Kidney (tissue), 14 donors: ENCODE results near the gene RNF113B. TPM values are rescaled to one million over a fixed set of nuclear protein-coding genes. Genes with fewer than 3 reads are reported as not detected.

Experiments used
- DNase-seq, 5 donors: peaks; one replicate each; pipeline ENCODE4 v3.0.0-alpha.2; 2013 to 2020
- FAIRE-seq: peaks from 2 replicates; lab custom pipeline; 2012; peaks lifted over from hg19 to GRCh38; lab: Jason Lieb, UNC
- H3K27ac ChIP-seq, 2 donors: one replicate each; pipeline ENCODE4 v1.7.0; 2013; ENCODE audit warnings: low read depth in 2 of 2, low read length in 2 of 2, inconsistent platforms in 1 of 2
- H3K27me3 ChIP-seq: one replicate; pipeline ENCODE4 v1.7.1; 2013; ENCODE audit warnings: low read length, inconsistent platforms; ENCODE audit not compliant: control insufficient read depth, insufficient read depth
- H3K36me3 ChIP-seq, 3 donors: one replicate each; pipeline versions ENCODE4 v1.7.0 to v1.7.1; 2013; ENCODE audit warnings: low read length in 3 of 3, control low read depth in 1 of 3, inconsistent platforms in 1 of 3; ENCODE audit not compliant: insufficient read depth in 3 of 3, control insufficient read depth in 2 of 3
- H3K4me1 ChIP-seq, 3 donors: one replicate each; pipeline versions ENCODE4 v1.7.0 to v1.7.1; 2013; ENCODE audit warnings: low read length in 3 of 3, inconsistent platforms in 1 of 3, low read depth in 1 of 3; ENCODE audit not compliant: control insufficient read depth in 2 of 3, insufficient read depth in 2 of 3
- H3K4me3 ChIP-seq, 3 donors: one replicate each; pipeline versions ENCODE4 v1.7.0 to v1.8.1; 2013; ENCODE audit warnings: low read length in 3 of 3, control low read depth in 1 of 3, inconsistent platforms in 1 of 3
- H3K9ac ChIP-seq, 3 donors: one replicate each; pipeline versions ENCODE4 v1.7.0 to v1.7.1; 2013; ENCODE audit warnings: low read length in 3 of 3, control low read depth in 1 of 3, inconsistent platforms in 1 of 3
- H3K9me3 ChIP-seq, 3 donors: one replicate each; pipeline versions ENCODE4 v1.7.0 to v1.7.1; 2013; ENCODE audit warnings: low read length in 3 of 3, control low read depth in 1 of 3, inconsistent platforms in 1 of 3; ENCODE audit not compliant: control insufficient read depth in 2 of 3, insufficient read depth in 1 of 3
- CTCF ChIP-seq: IDR thresholded peaks from 3 replicates; pipeline ENCODE4 v1.5.1; 2012; ENCODE audit warnings: mild to moderate bottlenecking, moderate library complexity, borderline replicate concordance; ENCODE audit not compliant: insufficient read depth; ENCODE audit errors: extremely low read depth
- intact Hi-C: fragments of 100-400 bp; cut with DNase I; formaldehyde crosslinking; loops from one replicate; pipeline ENCODE4 v1.11.1; 2022
- polyA plus RNA-seq: library from polyadenylated mRNA; stranded (reverse); fragments of 350-450 nt; fragmentation: Illumina TruSeq; extraction: RNeasy Lipid Tissue Mini Kit (QIAGEN cat#74804); gene quantifications from one replicate; pipeline ENCODE4 v1.2.3, GENCODE V29; 2014; ENCODE audit warnings: low read depth, low replicate concordance; ENCODE audit not compliant: insufficient read depth
- total RNA-seq: library from RNA; stranded (reverse); fragmentation: NEBNext Ultra II Directional; extraction: Animal tissue kit (Norgen Biotek cat#: 25700); gene quantifications from one replicate; pipeline ENCODE4 v1.2.1, GENCODE V29; 2021
- donor health status: control.
- donor health status: control.
- donor health status: control.
- donor health status: control.
- donor health status: control.
- donor health status: DM: yes; HTN: yes; CAD: no.
- donor health status: Normal renal cell carcinoma (clear cell type).

The RNF113B gene
- total and polyA plus RNA-seq, 2 donors from 2014 or later, result not detected

GRCh38 chr13:98169331-98169730 lies 7.7 kb downstream of the RNF113B start:
- H3K36me3 ChIP-seq, result peaks cover 0 to 2% (median 0%) of the 10 kb centered on the region in 3 donors
- intact Hi-C loops, result no loop called here
- no peaks in the 10 kb centered on the region for H3K27me3 ChIP-seq
- no peak for TF ChIP-seq CTCF
- H3K27ac ChIP-seq, result no peak overlapping the region
- H3K9ac ChIP-seq, result no peak overlapping the region
- no peaks in the 10 kb centered on the region for H3K9me3 ChIP-seq
- no peak overlapping the region for H3K4me3 ChIP-seq
- DNase-seq (no peak), FAIRE-seq (no peak)
- peaks cover 12 to 36% (median 31%) of the 10 kb centered on the region in 3 donors for H3K4me1 ChIP-seq

- no peak for TF ChIP-seq CTCF
- Histone ChIP-seq H3K27me3 (no peaks in the 10 kb centered on the region), H3K9me3 (no peaks in the 10 kb centered on the region), H3K27ac (no peak overlapping the region), H3K36me3 (no peaks in the 10 kb centered on the region), H3K4me3 (no peak overlapping the region), H3K9ac (no peak overlapping the region), H3K4me1 (peaks cover 0 to 5% (median 4%) of the 10 kb centered on the region in 3 donors)
- FAIRE-seq (no peak), DNase-seq (no peak)
- intact Hi-C loops, result no loop called here
These were observed 14.1 kb downstream of the RNF113B start for GRCh38 chr13:98162935-98163334.

DNA sequence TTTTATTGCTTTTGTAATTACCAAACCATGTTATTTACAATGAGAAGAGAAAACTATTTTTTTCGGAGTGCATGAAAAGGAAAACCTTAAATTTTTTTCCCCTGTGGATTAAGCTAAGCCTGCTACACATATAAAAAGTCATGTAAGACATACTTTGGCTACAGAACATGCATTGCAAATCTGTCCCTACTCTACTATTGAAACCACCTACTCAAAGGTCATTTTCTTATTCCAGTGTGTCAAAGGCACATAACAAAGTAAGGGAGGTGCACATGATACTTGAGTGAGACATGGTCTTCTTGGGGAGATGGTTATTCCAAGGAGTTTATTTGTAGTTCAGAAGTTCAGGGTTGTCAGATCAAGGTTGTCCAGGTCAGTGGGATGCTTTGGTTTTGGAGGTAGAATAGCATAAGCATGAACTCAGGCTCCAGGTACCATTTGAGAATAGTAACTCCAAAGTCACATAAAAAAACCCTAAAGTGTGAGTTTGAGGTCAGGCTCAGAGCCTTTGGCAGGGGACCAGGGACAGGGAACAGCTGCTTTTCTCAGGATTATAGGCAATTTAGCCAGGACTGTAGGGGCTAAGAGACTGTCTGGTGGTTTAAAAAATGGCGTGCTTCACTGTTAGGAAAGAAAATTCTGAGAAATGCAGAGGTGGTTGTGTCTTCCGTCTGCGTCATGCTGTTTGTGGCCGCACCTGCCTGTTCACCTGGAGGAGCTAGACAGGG lies 18.7 kb downstream of the RNF113B start:
- no peak overlapping the region for H3K9ac ChIP-seq
- no peak for FAIRE-seq
- DNase-seq, result peak in 1 of 5 donors; percentile 72
- no peak overlapping the region for H3K4me3 ChIP-seq
- H3K27me3 ChIP-seq, result no peaks in the 10 kb centered on the region
- no peak overlapping the region for H3K27ac ChIP-seq
- intact Hi-C loops, result loop anchor here (10.0 kb wide), 1 partner anchor 236 kb away; no protein-coding TSS in a partner anchor
- H3K9me3 ChIP-seq, result no peaks in the 10 kb centered on the region
- H3K4me1 ChIP-seq, result peaks cover 0 to 14% (median 8%) of the 10 kb centered on the region in 3 donors
- H3K36me3 ChIP-seq, result no peaks in the 10 kb centered on the region
- TF ChIP-seq CTCF, result no peak
